Loucy (cell line): ENCODE data around the gene XRCC5.

Experiments used
- H2AFZ ChIP-seq: fragments of 200-600 bp; sonication (generic); 2 replicates; pipeline ENCODE4 v1.6.0; 2016; ENCODE audit warnings: antibody characterized with exemption, mild to moderate bottlenecking, low read length, moderate library complexity
- H3F3A ChIP-seq: fragments of 200-600 bp; 2 replicates; pipeline ENCODE4 v1.6.0; 2016; ENCODE audit warnings: antibody characterized with exemption, low read depth, mild to moderate bottlenecking
- H3K27me3 ChIP-seq: fragments of 200-600 bp; sonication (generic); 2 replicates; pipeline ENCODE4 v1.6.1; 2014; ENCODE audit warnings: low read length, mild to moderate bottlenecking; ENCODE audit not compliant: insufficient read depth, poor library complexity, severe bottlenecking
- H3K36me3 ChIP-seq: fragments of 200-600 bp; sonication (generic); 2 replicates; pipeline ENCODE4 v1.6.1; 2016; ENCODE audit warnings: low read length; ENCODE audit not compliant: insufficient read depth
- H3K4me1 ChIP-seq: fragments of 200-600 bp; sonication (generic); 2 replicates; pipeline ENCODE4 v1.5.1; 2014; ENCODE audit warnings: low read length, mild to moderate bottlenecking; ENCODE audit not compliant: insufficient read depth, poor library complexity, severe bottlenecking
- H3K4me2 ChIP-seq: fragments of 200-600 bp; sonication (generic); 2 replicates; pipeline ENCODE4 v1.6.0; 2014; ENCODE audit warnings: antibody characterized with exemption, low read length, low read depth, mild to moderate bottlenecking; ENCODE audit not compliant: poor library complexity, severe bottlenecking
- H3K4me3 ChIP-seq: fragments of 200-600 bp; sonication (generic); 2 replicates; pipeline ENCODE4 v1.5.1; 2014; ENCODE audit warnings: low read length, mild to moderate bottlenecking, mixed read lengths; ENCODE audit not compliant: poor library complexity, severe bottlenecking
- H3K79me2 ChIP-seq: fragments of 200-600 bp; sonication (generic); 2 replicates; pipeline ENCODE4 v1.6.1; 2014; ENCODE audit warnings: low read length; ENCODE audit not compliant: insufficient read depth
- H3K9ac ChIP-seq: fragments of 200-600 bp; sonication (generic); 2 replicates; pipeline ENCODE4 v1.6.0; 2014; ENCODE audit warnings: mild to moderate bottlenecking, low read depth, low read length, moderate library complexity; ENCODE audit not compliant: poor library complexity, severe bottlenecking
- H3K9me2 ChIP-seq: fragments of 200-600 bp; sonication (generic); replicated peaks from 2 replicates; pipeline ENCODE4 v1.6.1; 2016; ENCODE audit warnings: low read depth, low read length, mixed read lengths
- H3K9me3 ChIP-seq: fragments of 200-600 bp; sonication (generic); 2 replicates; pipeline ENCODE4 v1.6.1; 2014; ENCODE audit warnings: mild to moderate bottlenecking, antibody characterized with exemption, low read length, low read depth; ENCODE audit not compliant: insufficient read depth
- H4K20me1 ChIP-seq: fragments of 200-600 bp; sonication (generic); 2 replicates; pipeline ENCODE4 v1.6.0; 2014; ENCODE audit warnings: antibody characterized with exemption, low read length, mild to moderate bottlenecking; ENCODE audit not compliant: insufficient read depth, poor library complexity, severe bottlenecking
- CTCF ChIP-seq: fragments of 200-600 bp; sonication (generic); conservative IDR thresholded peaks from 2 replicates; pipeline ENCODE4 v1.5.1; 2014; ENCODE audit warnings: mild to moderate bottlenecking, antibody characterized with exemption, low read length
- EZH2phosphoT487 ChIP-seq: fragments of 200-600 bp; IDR thresholded peaks from 2 replicates; pipeline ENCODE4 v1.6.1; 2018; ENCODE audit warnings: antibody characterized with exemption, mild to moderate bottlenecking, moderate library complexity, borderline replicate concordance

The XRCC5 gene

DNA sequence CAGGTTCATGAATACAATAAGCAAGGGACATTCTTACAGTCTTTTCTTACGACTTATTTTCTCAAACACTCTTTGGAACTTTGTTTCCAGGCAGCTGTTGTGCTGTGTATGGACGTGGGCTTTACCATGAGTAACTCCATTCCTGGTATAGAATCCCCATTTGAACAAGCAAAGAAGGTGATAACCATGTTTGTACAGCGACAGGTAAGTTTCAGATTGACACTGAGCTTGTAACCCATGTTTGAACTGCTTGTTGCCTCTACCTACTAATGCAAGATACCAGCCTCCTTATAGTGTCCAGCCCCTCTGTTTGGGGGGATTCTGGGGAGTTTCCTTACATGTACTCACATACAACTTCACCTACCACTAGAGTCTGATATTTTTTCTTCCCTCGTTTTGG, 3.8 kb downstream of the XRCC5 start:
- Histone ChIP-seq H2AFZ (no peak overlapping the region), H3F3A (peaks cover 25% of the 10 kb centered on the region), H3K79me2 (peaks cover 89% of the 10 kb centered on the region), H3K4me2 (peak overlapping the region; percentile 94), H3K27me3 (peaks cover 8% of the 10 kb centered on the region), H3K9ac (peak overlapping the region; percentile 99), H3K9me2 (no peaks in the 10 kb centered on the region), H4K20me1 (peaks cover 53% of the 10 kb centered on the region), H3K4me3 (peak overlapping the region; percentile 91), H3K36me3 (peaks cover 60% of the 10 kb centered on the region), H3K4me1 (peaks cover 80% of the 10 kb centered on the region), H3K9me3 (no peaks in the 10 kb centered on the region)
- TF ChIP-seq CTCF = no peak
- no peak for TF ChIP-seq EZH2phosphoT487

DNA sequence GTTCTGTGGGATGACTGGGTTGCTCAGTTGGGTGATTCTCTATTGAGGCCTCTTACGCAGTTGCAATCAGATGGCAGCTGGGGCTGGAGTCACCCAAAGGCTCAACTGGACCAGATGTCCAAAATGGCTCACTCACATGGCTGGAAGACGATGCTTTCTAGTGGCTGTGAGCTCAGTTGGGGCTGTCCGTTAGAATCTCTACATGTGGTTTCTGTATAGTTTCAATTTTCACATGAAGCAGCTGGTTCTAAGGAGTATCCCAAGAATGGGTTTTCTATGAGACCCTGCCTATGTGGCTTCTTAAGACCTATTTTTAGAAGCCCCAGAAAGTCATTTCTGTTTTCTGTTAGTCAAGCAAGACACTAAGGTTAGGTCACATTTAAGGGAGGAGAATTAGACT, 4.4 kb downstream of the XRCC5 start:
- no peak for TF ChIP-seq EZH2phosphoT487

DNA sequence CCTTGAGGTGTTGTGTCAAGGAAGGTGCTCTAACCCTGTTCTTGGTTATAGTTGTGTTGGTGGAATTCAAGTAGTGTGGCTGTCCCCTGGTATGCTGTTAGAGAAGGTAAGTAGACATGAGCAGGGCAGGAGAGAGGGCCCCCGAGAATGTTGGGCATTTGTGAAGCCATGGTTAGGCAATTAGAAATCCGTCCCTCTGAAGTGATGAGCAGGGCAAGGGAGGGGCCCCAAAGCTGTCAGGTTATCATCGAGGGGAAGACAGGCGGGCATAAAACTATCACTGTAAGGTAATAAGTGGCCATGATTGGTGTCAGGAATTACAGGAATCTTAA, 5.2 kb downstream of the XRCC5 start:
- H3K4me3 ChIP-seq = peak overlapping the region; percentile 91
- H3K79me2 ChIP-seq = peaks cover 97% of the 10 kb centered on the region
- peaks cover 74% of the 10 kb centered on the region for H3K36me3 ChIP-seq
- H3K9ac ChIP-seq = peak overlapping the region; percentile 46
- H3K9me3 ChIP-seq = no peaks in the 10 kb centered on the region
- H4K20me1 ChIP-seq = peaks cover 56% of the 10 kb centered on the region
- H3K4me2 ChIP-seq = peak overlapping the region; percentile 94
- TF ChIP-seq CTCF (no peak), EZH2phosphoT487 (no peak)
- H3K27me3 ChIP-seq = peaks cover 7% of the 10 kb centered on the region
- H3F3A ChIP-seq = peaks cover 21% of the 10 kb centered on the region
- peaks cover 82% of the 10 kb centered on the region for H3K4me1 ChIP-seq
- no peak overlapping the region for H2AFZ ChIP-seq
- no peaks in the 10 kb centered on the region for H3K9me2 ChIP-seq

More for the DNA sequence above, 4.4 kb downstream of the XRCC5 start:
- no peaks in the 10 kb centered on the region for H3K9me2 ChIP-seq
- H3F3A ChIP-seq = peaks cover 21% of the 10 kb centered on the region
- H3K79me2 ChIP-seq = peaks cover 92% of the 10 kb centered on the region
- peak overlapping the region; percentile 99 for H3K9ac ChIP-seq
- H3K4me2 ChIP-seq = peak overlapping the region; percentile 94
- H3K4me3 ChIP-seq = peak overlapping the region; percentile 91
- H3K9me3 ChIP-seq = no peaks in the 10 kb centered on the region
- peaks cover 66% of the 10 kb centered on the region for H3K36me3 ChIP-seq
- H4K20me1 ChIP-seq = peaks cover 53% of the 10 kb centered on the region
- H2AFZ ChIP-seq = no peak overlapping the region
- peaks cover 8% of the 10 kb centered on the region for H3K27me3 ChIP-seq
- H3K4me1 ChIP-seq = peaks cover 79% of the 10 kb centered on the region
